Glomerular endothelial cell (primary cell): ENCODE results near the gene NXPE3. TPM values are rescaled to one million over a fixed set of nuclear protein-coding genes. Genes with fewer than 3 reads are reported as not detected.

Source experiments
- DNase-seq: peaks from one replicate; pipeline ENCODE4 v3.0.0-alpha.2; 2011; ENCODE audit warnings: low read depth, low spot score; ENCODE audit errors: extremely low read depth
- total RNA-seq: library from RNA; depleted of rRNA; stranded (reverse); fragments of >200 nt; gene quantifications from 2 replicates; pipeline ENCODE4 v1.2.3, GENCODE V29; 2015

The NXPE3 gene
- total RNA-seq, 1 donor from 2014 or later, result 9.4 TPM

GRCh38 chr3:101801174-101801573 lies 22.2 kb downstream of the NXPE3 start:
- DNase-seq, result no peak

DNA sequence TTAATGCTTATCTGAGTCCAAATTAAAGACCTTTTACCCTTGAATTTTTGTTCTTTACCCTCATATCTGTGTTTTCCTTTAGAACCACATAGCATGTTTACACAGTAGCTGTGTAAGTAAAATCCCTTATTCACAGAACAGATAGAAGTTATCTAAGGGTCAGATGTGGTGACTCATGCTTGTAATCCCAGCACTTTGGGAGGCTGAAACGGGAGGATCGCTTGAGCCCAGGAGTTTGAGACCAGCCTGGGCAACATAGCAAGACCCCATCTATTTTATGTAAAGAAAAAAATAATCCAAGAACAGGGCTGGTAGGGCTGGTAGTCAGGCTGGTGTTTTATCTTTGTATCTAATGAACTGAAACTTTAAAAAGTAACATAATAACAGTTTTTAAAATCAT lies 23.2 kb downstream of the NXPE3 start:
- no peak for DNase-seq

GRCh38 chr3:101803173-101803782 lies 24.3 kb downstream of the NXPE3 start:
- no peak for DNase-seq

DNA sequence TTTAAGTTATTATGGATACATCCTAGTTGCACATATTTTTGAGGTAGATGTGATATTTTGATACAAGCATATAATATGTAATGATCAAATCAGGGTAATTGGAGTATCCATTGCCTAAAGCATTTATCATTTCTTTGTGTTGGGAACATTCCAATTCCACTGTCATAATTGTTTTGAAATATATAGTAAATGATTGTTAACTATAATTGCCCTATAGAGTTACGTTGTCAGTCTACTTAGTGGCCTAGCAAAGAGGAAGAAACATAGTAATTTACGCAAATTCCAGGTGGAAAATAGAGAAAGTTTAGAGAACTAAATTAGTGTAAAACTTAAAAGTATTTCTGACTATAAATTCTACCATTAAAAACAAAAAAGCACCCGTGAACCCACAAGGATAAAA lies 24.9 kb downstream of the NXPE3 start:
- no peak for DNase-seq

- no peak for DNase-seq
Observed at GRCh38 chr3:101806491-101806890, 27.5 kb downstream of the NXPE3 start.

GRCh38 chr3:101807888-101808287 lies 28.9 kb downstream of the NXPE3 start:
- DNase-seq, result no peak

- DNase-seq, result peak; percentile 44
Observed at GRCh38 chr3:101809178-101810021, 30.4 kb downstream of the NXPE3 start.

DNA sequence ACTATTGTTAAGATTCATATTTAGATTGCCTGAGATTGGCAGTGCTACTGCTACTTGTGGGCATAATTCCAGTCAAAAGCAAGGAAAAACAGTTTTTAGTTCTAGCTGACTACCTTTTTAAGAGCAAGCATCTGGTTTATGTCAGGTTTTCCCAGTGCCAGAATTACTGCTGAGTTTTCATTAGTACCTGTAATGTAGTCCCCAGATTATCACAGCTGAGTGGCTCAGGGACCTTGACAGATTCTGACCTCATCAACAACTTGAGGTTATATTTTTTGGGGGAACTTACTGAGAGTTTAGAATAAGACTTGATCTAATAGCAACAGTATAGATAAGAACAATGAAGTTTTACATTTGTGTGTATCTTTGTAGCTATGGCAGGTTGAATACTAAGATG lies 31.0 kb downstream of the NXPE3 start:
- DNase-seq, result no peak

DNA sequence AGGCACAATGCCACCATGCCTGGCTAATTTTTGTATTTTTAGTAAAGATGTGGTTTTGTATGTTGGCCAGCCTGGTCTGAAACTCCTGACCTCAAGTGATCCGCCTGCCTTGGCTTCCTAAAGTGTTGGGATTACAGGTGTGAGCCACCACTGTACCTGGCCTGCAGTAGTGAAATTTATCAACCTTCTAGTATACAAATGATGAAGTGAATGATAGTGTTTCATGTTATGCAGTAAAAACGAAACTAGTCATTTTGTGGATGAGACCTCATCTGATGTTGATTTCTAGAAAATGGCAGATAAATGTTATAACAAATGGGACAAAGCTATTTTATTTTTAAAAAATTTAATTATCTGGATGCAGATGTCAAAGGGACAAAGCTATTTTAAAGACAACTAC lies 32.9 kb downstream of the NXPE3 start:
- DNase-seq, result no peak

DNA sequence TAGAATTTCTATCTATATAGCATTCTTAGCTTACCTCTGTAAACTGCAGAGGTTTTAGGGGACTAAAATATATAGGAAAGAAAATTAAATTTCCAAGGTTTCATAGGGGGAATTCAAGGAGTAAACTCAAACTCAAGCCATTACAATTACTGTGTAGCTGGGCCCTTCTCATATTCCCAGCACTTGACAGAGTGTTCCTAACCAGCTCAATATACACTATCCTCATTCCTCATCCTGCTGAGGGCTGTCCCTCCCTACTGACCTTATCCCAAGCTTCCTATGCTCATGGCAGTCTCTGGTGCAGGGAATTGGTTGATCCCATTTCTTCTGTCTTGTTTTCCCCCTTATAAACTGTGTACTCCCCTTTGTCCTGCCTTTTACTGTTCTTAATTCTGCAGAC lies 33.9 kb downstream of the NXPE3 start:
- DNase-seq, result no peak

GRCh38 chr3:101813817-101814440 lies 34.9 kb downstream of the NXPE3 start:
- no peak for DNase-seq

- DNase-seq, result no peak
Observed at GRCh38 chr3:101814835-101815234, 35.8 kb downstream of the NXPE3 start.

DNA sequence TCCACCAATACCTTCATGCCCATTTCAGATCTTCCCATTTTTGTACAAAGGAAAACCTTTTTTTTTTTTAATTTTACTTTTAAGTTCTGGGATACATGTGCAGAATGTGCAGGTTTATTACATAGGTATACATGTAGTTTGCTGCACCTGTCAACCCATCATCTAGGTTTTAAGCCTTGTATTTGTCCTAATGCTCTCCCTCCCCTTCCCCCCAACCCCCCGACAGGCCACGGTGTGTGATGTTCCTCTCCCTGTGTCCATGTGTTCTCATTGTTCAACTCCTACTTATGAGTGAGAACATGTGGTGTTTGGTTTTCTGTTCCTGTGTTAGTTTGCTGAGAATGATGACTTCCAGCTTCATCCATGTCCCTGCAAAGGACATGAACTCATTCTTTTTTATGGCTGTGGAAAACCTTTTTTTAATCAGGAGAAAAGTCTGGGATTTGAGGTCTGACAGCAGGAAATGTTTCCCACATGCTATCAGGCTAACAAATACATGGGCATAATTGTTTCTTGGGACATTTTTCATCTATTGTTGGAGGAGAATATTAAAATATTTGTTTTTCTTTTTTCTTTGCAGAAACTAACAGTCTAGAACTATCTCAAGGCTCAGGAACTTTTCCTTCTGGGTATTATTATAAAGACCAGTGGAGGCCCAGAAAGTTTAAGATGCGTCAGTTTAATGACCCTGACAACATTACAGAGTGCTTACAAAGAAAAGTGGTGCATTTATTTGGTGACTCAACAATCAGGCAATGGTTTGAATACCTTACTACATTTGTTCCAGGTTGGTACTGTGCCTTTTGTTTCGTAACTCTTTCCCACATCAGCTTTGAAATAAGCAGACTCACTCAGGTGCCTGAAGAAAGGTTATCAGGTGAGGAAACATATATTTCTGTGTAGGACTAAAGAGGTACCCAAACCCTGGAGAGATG lies 37.5 kb downstream of the NXPE3 start:
- DNase-seq, result no peak

DNA sequence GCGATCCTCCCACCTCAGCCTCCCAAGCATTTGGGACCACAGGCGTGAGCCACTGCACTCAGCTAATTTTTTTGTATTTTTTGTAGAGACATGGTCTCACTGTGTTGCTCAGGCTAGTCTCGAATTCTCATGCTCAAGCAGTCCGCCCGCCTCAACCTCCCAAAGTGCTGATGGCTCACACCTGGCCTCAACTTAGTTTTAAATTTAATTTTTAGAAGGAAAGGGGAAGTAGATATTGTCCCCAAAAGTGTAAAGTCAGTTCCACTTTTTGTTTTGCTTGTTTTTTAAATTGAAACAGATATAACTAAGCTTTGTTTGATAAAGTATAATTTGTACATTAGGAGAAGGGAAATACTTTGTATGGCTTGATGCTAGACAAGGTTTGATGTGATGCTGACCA lies 39.0 kb downstream of the NXPE3 start:
- no peak for DNase-seq

DNA sequence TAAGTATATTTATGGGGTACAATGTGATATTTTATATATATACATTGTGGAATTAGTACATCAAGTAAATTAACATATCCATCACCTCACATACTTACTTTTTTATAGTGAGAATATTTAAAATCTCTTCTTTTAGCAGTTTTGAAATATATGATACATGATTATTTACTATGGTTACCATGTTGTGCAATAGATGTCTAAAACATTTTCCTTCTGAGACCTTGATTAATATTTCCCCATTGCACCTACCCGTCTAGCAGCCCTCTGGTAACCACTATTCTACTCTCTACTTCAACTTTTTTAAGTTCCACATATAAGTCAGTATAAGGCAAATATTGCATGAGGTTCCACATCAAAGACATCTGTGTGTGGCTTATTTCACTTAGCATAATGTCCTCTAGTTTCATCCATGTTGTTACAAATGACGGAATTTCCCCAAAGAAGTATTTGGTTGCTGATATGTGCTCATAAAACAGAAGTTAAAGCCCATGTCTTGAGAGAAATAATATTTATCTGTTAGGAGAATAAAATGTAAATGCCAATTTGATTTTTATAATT lies 40.7 kb downstream of the NXPE3 start:
- no peak for DNase-seq

DNA sequence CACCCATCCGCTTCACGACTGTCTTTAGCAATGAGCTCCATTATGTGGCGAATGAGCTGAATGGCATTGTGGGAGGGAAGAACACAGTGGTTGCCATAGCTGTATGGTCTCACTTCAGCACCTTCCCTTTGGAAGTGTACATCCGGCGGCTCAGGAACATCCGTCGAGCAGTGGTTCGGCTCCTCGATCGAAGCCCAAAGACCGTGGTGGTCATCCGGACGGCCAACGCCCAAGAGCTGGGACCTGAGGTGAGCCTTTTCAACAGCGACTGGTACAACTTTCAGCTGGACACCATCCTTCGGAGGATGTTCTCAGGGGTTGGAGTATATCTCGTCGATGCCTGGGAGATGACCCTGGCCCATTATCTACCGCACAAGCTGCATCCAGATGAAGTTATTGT lies 42.5 kb downstream of the NXPE3 start:
- no peak for DNase-seq

DNA sequence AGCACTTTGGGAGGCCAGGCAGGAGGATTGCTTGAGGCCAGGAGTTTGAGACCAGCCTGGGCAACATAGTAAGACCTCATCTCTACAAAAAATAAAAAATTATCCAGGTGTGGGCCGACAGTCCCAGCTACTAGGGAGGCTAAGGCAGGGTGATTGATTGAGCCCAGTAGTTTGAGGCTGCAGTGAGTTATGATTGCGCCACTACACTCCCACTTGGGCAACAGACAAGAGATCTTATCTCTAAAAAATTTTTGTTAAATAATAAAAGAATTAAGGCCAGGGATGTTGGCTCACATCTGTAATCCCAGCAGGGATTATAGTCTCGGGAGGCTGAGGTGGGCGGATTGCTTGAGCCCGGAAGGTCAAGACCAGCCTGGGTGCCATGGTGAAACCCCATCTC lies 44.5 kb downstream of the NXPE3 start:
- no peak for DNase-seq

GRCh38 chr3:101824702-101825101 lies 45.7 kb downstream of the NXPE3 start:
- DNase-seq, result no peak

GRCh38 chr3:101825904-101826445 lies 47.0 kb downstream of the NXPE3 start:
- no peak for DNase-seq
